Heart left ventricle (tissue), 16 donors: ENCODE data around the gene MEGF11. TPM values are rescaled to one million over a fixed set of nuclear protein-coding genes. Genes with fewer than 3 reads are reported as not detected.

ENCODE experiments used
- ATAC-seq, 4 donors: fragments of 200-7000 bp; cut with Tn5 transposase; one replicate each; pipeline ENCODE4 v1.9.1; 2020 to 2022; ENCODE audit warnings: moderate library complexity in 4 of 4, mild to moderate bottlenecking in 3 of 4, moderate number of reproducible peaks in 1 of 4
- DNase-seq, 5 donors: peaks; one replicate each; pipeline ENCODE4 v3.0.0-alpha.2; 2020
- H3K27ac ChIP-seq, 12 donors: fragments of 200-600 bp; sonication (generic) in 4 of 12; one replicate each; pipeline versions ENCODE4 v1.5.0 to v1.8.0; 2016 to 2022; ENCODE audit warnings: mild to moderate bottlenecking in 2 of 12
- H3K27me3 ChIP-seq, 9 donors: fragments of 200-600 bp; sonication (generic) in 2 of 9; one replicate each; pipeline versions ENCODE4 v1.5.1 to v1.8.0; 2016 to 2022; ENCODE audit warnings: mild to moderate bottlenecking in 3 of 9
- H3K36me3 ChIP-seq, 9 donors: fragments of 200-600 bp; sonication (generic) in 2 of 9; one replicate each; pipeline versions ENCODE4 v1.5.0 to v1.8.0; 2018 to 2022; ENCODE audit warnings: mild to moderate bottlenecking in 2 of 9
- H3K4me1 ChIP-seq, 12 donors: fragments of 200-600 bp; sonication (generic) in 4 of 12; one replicate each; pipeline versions ENCODE4 v1.5.0 to v1.8.0; 2016 to 2022; ENCODE audit warnings: mild to moderate bottlenecking in 3 of 12
- H3K4me3 ChIP-seq, 12 donors: fragments of 200-600 bp; sonication (generic) in 4 of 12; one replicate each; pipeline versions ENCODE4 v1.5.0 to v1.8.0; 2017 to 2022; ENCODE audit warnings: mild to moderate bottlenecking in 9 of 12, moderate library complexity in 4 of 12
- H3K9me3 ChIP-seq, 12 donors: fragments of 200-600 bp; sonication (generic) in 4 of 12; one replicate each; pipeline versions ENCODE4 v1.5.0 to v1.8.0; 2016 to 2022; ENCODE audit warnings: mild to moderate bottlenecking in 1 of 12
- POLR2A ChIP-seq, 2 donors: fragments of 450-650 bp; IDR thresholded peaks; one replicate each; pipeline ENCODE4 v1.6.1; 2017; ENCODE audit warnings: antibody characterized with exemption in 2 of 2, mild to moderate bottlenecking in 2 of 2, moderate library complexity in 2 of 2
- WGBS, 4 donors: extraction: QIAGEN DNeasy Blood & Tissue Kit in 2 of 4; methylation state at CpG; one replicate each; pipeline versions ENCODE4 v1.1.5 to v1.1.7; 2013 to 2018; 5-methylcytosine and 5-hydroxymethylcytosine counted together
- intact Hi-C, 10 donors: fragments of 100-400 bp; cut with DNase I; formaldehyde crosslinking; loops; one replicate each; pipeline versions ENCODE4 v1.11.1 to v1.14.2; 2022
- long read RNA-seq, 3 donors: library from polyadenylated mRNA; unstranded; transcript quantifications; one replicate each; pipeline ENCODE4 v2.0.0, GENCODE V29; 2020 to 2021
- polyA plus RNA-seq, 2 donors: library from polyadenylated mRNA; stranded (reverse); fragments of 200-250 nt; gene quantifications; one replicate each; pipeline ENCODE4 v1.2.3, GENCODE V29; 2013
- total RNA-seq, 9 donors: library from RNA; depleted of rRNA in 2 of 9; stranded (reverse); fragments of >200 nt in 2 of 9; fragmentation: NEBNext Ultra II Directional in 3 of 9; extraction: Animal tissue kit (Norgen Biotek cat#: 25700) in 3 of 9; gene quantifications; one replicate each; pipeline versions ENCODE4 v1.1.0 to v1.2.4, GENCODE V29; 2016 to 2023
- TF ChIP-seq, protein P1 (sequence below), 12 donors: fragments of 200-600 bp; sonication (generic) in 4 of 12; IDR thresholded peaks; one replicate each; pipeline versions ENCODE4 v1.5.0 to v1.8.0; 2018 to 2022; ENCODE audit warnings: antibody characterized with exemption in 12 of 12, mild to moderate bottlenecking in 5 of 12
- donor health status: ischemic (EF 13 %, LVEDD 7.1; RV severe dilation, severe dysfunction).
- donor health status: healthy with polysubstance abuse.
- donor health status: DM: no; HTN: yes; CAD: no.
- donor health status: DM: no; HTN: no; CAD: no.
- donor health status: ischemic (EF 25% LVEDD 6.9; RV normal size, moderate dysfunction).
- donor health status: ischemic (EF 25% LVEDD 5.7; RV mildly dilated, moderate dysfunction).
- donor health status: healthy.
- donor health status: DM: yes; HTN: yes; CAD: no.
- donor health status: ischemic (EF 35%, LVEDD 5.7; RV mildly dilated, moderate dysfunction).
- donor health status: nonischemic (EF 11% LVEDD 7.7; RV severe dilation, severe dysfunction).
- donor health status: DM: yes; HTN: yes; CAD: no.
- donor health status: PGD.
- donor health status: ischemic (EF 29% LVEDD 5.4; RV normal size, mild dysfunction).
- donor health status: nonischemic (EF 23%, LVEDD 6.1; RV moderate dilation, normal function).

The MEGF11 gene
- total RNA-seq, result not detected
- polyA plus RNA-seq, result under 1 TPM in 1 of 2 donors, not detected in 1; 0.07 TPM
- long read RNA-seq, donor 1, result 0 reads
- long read RNA-seq, donor 2, result 0 reads
- long read RNA-seq, donor 3, result 0 reads

DNA sequence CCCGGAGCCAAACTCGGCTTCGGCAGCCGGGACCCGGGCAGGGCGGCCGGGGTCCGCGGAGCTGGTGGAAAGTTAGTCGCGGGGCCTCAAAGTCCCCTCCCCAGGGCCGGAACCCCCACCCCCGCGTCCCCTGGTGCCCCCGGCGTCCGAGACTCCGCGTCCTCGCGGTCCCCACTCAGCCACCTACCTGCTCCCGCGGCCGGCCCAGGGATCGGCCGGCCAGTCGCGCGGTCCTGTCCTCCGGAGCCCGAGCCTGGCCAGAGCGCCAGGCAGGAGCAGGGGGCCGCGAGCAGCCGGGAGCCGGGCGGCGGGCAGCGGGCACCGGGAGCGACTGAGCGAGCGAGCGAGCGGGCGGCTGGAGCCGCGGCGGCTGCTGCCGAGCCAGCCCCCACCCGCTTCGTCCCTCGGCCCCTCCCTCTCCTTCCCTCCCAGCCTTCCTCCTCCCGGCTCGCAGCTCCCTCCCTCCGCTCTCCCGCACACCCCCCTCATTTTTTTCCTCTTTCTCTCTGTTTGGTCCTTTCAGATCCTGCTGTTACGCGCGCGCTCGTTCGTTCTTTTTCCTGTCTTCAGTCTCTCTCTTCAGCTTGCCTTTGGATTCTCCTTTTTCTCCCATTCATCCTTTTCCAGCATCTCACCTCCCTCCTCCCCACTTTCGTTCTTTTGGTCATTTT lies at the start of gene MEGF11:
TSS of gene MEGF11 (minus strand) at position 333 of the 671 bp plus-strand sequence. CDS start 125,347 bp downstream, outside the sequence.
- Histone ChIP-seq H3K9me3 (no peaks in the 10 kb centered on the region), H3K27ac (no peak within 1 kb of the TSS), H3K36me3 (no peaks in the 10 kb centered on the region), H3K27me3 (peaks cover 23 to 94% (median 53%) of the 10 kb centered on the region in 9 donors), H3K4me3 (peak within 1 kb of the TSS; percentile 45 to 62 (median 52)), H3K4me1 (peaks cover 0 to 31% (median 23%) of the 10 kb centered on the region in 12 donors)
- TF ChIP-seq POLR2A (IDR thresholded peaks at IDR 0.05), result no peak
- 0 to 1% (median 1%) methylated on average over 38 to 64 of the region's 64 CpGs for WGBS, 4 donors
- ATAC-seq (peak in 3 of 4 donors; percentile 52 to 61 (median 60)), DNase-seq (peak in 2 of 5 donors; percentile 23)
- intact Hi-C loops, result no loop called here

DNA sequence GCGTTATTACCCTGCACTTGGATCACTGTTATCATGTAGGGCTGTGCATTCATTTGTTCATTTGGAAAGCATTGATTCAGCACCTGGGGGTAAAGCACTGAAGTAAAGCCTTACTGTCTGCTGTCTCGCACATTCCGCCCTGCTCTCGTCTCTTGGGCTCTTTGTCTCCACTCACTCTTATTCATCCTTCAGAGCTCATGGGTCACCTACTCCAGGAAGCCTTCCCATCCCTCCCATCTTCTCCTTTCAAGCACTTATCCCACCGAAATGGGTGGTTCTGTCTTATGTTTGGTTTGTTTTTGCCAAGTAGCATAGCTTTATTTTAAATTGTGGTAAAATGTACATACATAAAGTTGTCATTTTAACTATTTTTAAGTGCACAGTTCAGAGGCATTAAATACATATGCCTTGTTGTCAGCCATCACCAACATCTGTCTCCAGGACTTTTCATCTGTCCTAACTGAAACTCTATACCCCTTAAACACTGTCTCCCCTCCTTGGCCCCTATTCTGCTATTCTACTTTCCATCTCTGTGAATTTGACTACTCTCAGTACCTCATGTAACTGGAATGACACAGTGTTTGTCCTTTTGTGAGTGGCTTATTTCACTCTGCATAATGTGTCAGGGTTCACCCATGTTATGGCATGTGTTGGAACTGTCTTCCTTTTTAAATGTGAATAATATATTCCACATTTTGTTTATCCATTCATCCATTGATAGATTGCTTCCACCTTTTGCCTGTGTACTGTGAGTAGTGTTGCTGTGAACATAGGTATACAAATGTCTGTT lies 49.1 kb upstream of the MEGF11 start:
- no peaks in the 10 kb centered on the region for H3K9me3 ChIP-seq
- ATAC-seq (no peak), DNase-seq (no peak)
- H3K4me1 ChIP-seq, result no peaks in the 10 kb centered on the region
- H3K36me3 ChIP-seq, result peaks cover 0 to 73% (median 52%) of the 10 kb centered on the region in 9 donors
- WGBS, 4 donors, result 93 to 97% (median 95%) methylated on average over 5 of the region's 5 CpGs
- no peak overlapping the region for H3K27ac ChIP-seq
- H3K27me3 ChIP-seq, result no peaks in the 10 kb centered on the region
- no peak overlapping the region for H3K4me3 ChIP-seq
- TF ChIP-seq, protein P1, sequence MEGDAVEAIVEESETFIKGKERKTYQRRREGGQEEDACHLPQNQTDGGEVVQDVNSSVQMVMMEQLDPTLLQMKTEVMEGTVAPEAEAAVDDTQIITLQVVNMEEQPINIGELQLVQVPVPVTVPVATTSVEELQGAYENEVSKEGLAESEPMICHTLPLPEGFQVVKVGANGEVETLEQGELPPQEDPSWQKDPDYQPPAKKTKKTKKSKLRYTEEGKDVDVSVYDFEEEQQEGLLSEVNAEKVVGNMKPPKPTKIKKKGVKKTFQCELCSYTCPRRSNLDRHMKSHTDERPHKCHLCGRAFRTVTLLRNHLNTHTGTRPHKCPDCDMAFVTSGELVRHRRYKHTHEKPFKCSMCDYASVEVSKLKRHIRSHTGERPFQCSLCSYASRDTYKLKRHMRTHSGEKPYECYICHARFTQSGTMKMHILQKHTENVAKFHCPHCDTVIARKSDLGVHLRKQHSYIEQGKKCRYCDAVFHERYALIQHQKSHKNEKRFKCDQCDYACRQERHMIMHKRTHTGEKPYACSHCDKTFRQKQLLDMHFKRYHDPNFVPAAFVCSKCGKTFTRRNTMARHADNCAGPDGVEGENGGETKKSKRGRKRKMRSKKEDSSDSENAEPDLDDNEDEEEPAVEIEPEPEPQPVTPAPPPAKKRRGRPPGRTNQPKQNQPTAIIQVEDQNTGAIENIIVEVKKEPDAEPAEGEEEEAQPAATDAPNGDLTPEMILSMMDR (IDR thresholded peaks at IDR 0.05), result no peak
- TF ChIP-seq POLR2A (IDR thresholded peaks at IDR 0.05), result no peak
- intact Hi-C loops, result no loop called here

DNA sequence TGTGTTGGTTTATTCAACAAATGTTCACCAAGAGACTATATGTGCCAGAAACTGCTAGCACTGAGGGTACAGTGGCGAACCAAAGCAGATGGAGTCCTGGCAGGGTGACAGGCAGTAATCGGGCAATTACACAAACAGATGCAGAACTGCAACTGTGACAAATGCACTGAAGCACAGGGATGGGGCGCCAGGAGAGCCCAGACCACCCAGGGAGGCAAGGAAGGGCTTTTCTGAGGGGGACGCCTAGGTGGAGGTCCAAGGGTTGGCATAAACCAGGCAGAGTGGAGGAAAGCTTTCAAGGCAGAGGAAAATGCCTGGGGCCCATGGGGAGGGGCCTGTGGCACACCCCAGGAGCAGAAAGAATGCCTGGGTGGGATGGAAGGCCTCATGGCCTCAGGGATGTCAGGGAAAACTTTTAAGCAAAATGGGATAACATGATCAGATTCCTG lies 45.3 kb upstream of the MEGF11 start:
- Histone ChIP-seq H3K27me3 (no peaks in the 10 kb centered on the region), H3K9me3 (no peaks in the 10 kb centered on the region), H3K4me3 (no peak overlapping the region), H3K27ac (no peak overlapping the region), H3K4me1 (peaks cover 0 to 23% (median 13%) of the 10 kb centered on the region in 12 donors), H3K36me3 (peaks cover 0 to 61% (median 36%) of the 10 kb centered on the region in 9 donors)
- intact Hi-C loops, result loop anchor here in 1 of 10 donors (5.0 kb wide), 1 partner anchor 198 kb away; the partner anchor contains the start of gene SNAPC5
- DNase-seq (no peak), ATAC-seq (no peak)
- no peak for TF ChIP-seq POLR2A (IDR thresholded peaks at IDR 0.05)
- TF ChIP-seq, protein P1 (IDR thresholded peaks at IDR 0.05), result no peak
- 74 to 81% (median 80%) methylated on average over 4 of the region's 4 CpGs for WGBS, 4 donors

DNA sequence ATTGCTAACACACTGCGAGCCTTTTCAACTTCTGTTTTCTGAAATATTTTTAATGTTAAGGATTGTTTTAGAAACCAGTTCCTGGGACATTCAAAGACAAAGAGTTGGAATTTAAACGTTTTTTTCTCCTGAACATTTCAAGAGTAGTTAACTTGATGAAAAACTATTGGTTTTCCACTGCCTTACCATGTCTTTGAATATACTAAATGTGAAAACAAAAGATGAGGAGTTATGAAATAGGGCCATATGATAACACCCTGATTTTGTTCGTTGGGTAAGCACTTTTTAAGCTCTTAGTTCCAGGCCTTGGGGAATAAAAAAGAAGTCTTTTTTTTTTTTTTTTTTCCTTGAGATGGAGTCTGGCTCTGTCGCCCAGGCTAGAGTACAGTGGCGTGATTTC lies 42.6 kb upstream of the MEGF11 start:
- 75 to 82% (median 76%) methylated on average over 5 of the region's 5 CpGs for WGBS, 4 donors
- intact Hi-C loops, result loop anchor here in 1 of 10 donors (5.0 kb wide), 1 partner anchor 201 kb away; the partner anchor contains the start of gene SNAPC5

More for the DNA sequence above, 42.6 kb upstream of the MEGF11 start:
- no peak for TF ChIP-seq POLR2A (IDR thresholded peaks at IDR 0.05)
- TF ChIP-seq, protein P1 (IDR thresholded peaks at IDR 0.05), result no peak
- H3K27ac ChIP-seq, result no peak overlapping the region
- no peaks in the 10 kb centered on the region for H3K27me3 ChIP-seq
- no peak overlapping the region for H3K4me3 ChIP-seq
- ATAC-seq (no peak), DNase-seq (no peak)
- H3K36me3 ChIP-seq, result peaks cover 0 to 41% (median 30%) of the 10 kb centered on the region in 9 donors
- H3K4me1 ChIP-seq, result peaks cover 4 to 37% (median 19%) of the 10 kb centered on the region in 12 donors
- no peaks in the 10 kb centered on the region for H3K9me3 ChIP-seq
